Activated naive CD4-positive, alpha-beta T cell treated with anti-CD3 and anti-CD28 coated beads for 36 hours (primary cell): ENCODE measurements around the gene TPD52L2. TPM values are rescaled to one million over a fixed set of nuclear protein-coding genes. Genes with fewer than 3 reads are reported as not detected.
"Not testable (repeated sequence)": the region's sequence is repeated elsewhere in the genome, so short reads cannot be mapped to it uniquely, and the experiment has no call there.

Source experiments
- CTCF ChIA-PET: fragments of 350-600 bp; sonication (Branson Sonifier 250); formaldehyde crosslinking; loops from one replicate; lab custom pipeline; 2021; ENCODE audit warnings: antibody characterized with exemption; lab: Charles Lee
- DNase-seq: peaks from one replicate; pipeline ENCODE4 v3.0.0-alpha.2; 2020
- H3K27ac Mint-ChIP-seq: one replicate; pipeline ENCODE4 v1.8.0; 2021; ENCODE audit warnings: mild to moderate bottlenecking, mixed read lengths
- H3K27me3 Mint-ChIP-seq: one replicate; pipeline ENCODE4 v1.8.0; 2021; ENCODE audit warnings: low read depth, mixed read lengths
- H3K36me3 Mint-ChIP-seq: one replicate; pipeline ENCODE4 v1.8.0; 2021; ENCODE audit warnings: low read depth, mixed read lengths
- H3K4me1 Mint-ChIP-seq: one replicate; pipeline ENCODE4 v1.8.0; 2021; ENCODE audit warnings: low read depth, mixed read lengths
- H3K4me3 Mint-ChIP-seq: one replicate; pipeline ENCODE4 v1.8.0; 2021; ENCODE audit warnings: mild to moderate bottlenecking, moderate library complexity, mixed read lengths
- H3K9me3 Mint-ChIP-seq: one replicate; pipeline ENCODE4 v1.8.0; 2021; ENCODE audit warnings: mixed read lengths
- intact Hi-C: fragments of 100-400 bp; cut with micrococcal nuclease; formaldehyde crosslinking; loops from one replicate; pipeline ENCODE4 v1.15.1; 2023
- total RNA-seq, 2 experiments: library from RNA; stranded (reverse); gene quantifications; one replicate each; pipeline ENCODE4 v1.2.3, GENCODE V29; 2021

The TPD52L2 gene
- total RNA-seq, 2 experiments from 2014 or later: 38.2 to 38.9 TPM

- CTCF ChIA-PET: interaction anchor here (0.6 to 1.2 kb wide), 2 partner anchors 95 to 152 kb away, joined by 3 to 4 read pairs; no protein-coding TSS in a partner anchor
- Mint-ChIP-seq H3K27ac (no peak overlapping the region), H3K36me3 (peaks cover 21% of the 10 kb centered on the region), H3K4me1 (peaks cover 3% of the 10 kb centered on the region), H3K27me3 (no peaks in the 10 kb centered on the region), H3K9me3 (no peaks in the 10 kb centered on the region), H3K4me3 (no peak overlapping the region)
- DNase-seq: no peak
- intact Hi-C loops: no loop called here
These were observed 14.0 kb downstream of the TPD52L2 start for GRCh38 chr20:63878899-63879663.

GRCh38 chr20:63880901-63881300 is 15.8 kb downstream of the TPD52L2 start:
- intact Hi-C loops, H3K4me1 Mint-ChIP-seq, H3K27ac Mint-ChIP-seq, H3K9me3 Mint-ChIP-seq, H3K4me3 Mint-ChIP-seq, DNase-seq, CTCF ChIA-PET, H3K27me3 Mint-ChIP-seq: not testable (repeated sequence)
- peaks cover 15% of the 10 kb centered on the region for H3K36me3 Mint-ChIP-seq

GRCh38 chr20:63881451-63882226 is 16.6 kb downstream of the TPD52L2 start:
- Mint-ChIP-seq H3K9me3 (no peaks in the 10 kb centered on the region), H3K27ac (no peak overlapping the region), H3K4me1 (no peaks in the 10 kb centered on the region), H3K4me3 (no peak overlapping the region), H3K36me3 (peaks cover 10% of the 10 kb centered on the region), H3K27me3 (no peaks in the 10 kb centered on the region)
- no peak for DNase-seq
- CTCF ChIA-PET: no interaction called here
- intact Hi-C loops: no loop called here

GRCh38 chr20:63882257-63883200 is 17.5 kb downstream of the TPD52L2 start:
- H3K27ac Mint-ChIP-seq: no peak overlapping the region
- H3K4me1 Mint-ChIP-seq: no peaks in the 10 kb centered on the region
- CTCF ChIA-PET: no interaction called here
- no peaks in the 10 kb centered on the region for H3K27me3 Mint-ChIP-seq
- intact Hi-C loops: no loop called here
- H3K36me3 Mint-ChIP-seq: peaks cover 11% of the 10 kb centered on the region
- no peak for DNase-seq
- H3K9me3 Mint-ChIP-seq: no peaks in the 10 kb centered on the region
- no peak overlapping the region for H3K4me3 Mint-ChIP-seq

GRCh38 chr20:63883201-63883593 is 18.1 kb downstream of the TPD52L2 start:
- no peak overlapping the region for H3K4me3 Mint-ChIP-seq
- H3K4me1 Mint-ChIP-seq: no peaks in the 10 kb centered on the region
- no peak overlapping the region for H3K27ac Mint-ChIP-seq
- intact Hi-C loops: no loop called here
- H3K36me3 Mint-ChIP-seq: peaks cover 11% of the 10 kb centered on the region
- CTCF ChIA-PET: interaction anchor here (0.6 kb wide), 1 partner anchor 26 kb away, joined by 3 read pairs; no protein-coding TSS in a partner anchor
- H3K27me3 Mint-ChIP-seq: no peaks in the 10 kb centered on the region
- no peaks in the 10 kb centered on the region for H3K9me3 Mint-ChIP-seq
- no peak for DNase-seq

- Mint-ChIP-seq H3K27me3 (no peaks in the 10 kb centered on the region), H3K27ac (no peak overlapping the region), H3K36me3 (peaks cover 15% of the 10 kb centered on the region), H3K9me3 (no peaks in the 10 kb centered on the region), H3K4me3 (no peak overlapping the region), H3K4me1 (no peaks in the 10 kb centered on the region)
- CTCF ChIA-PET: no interaction called here
- intact Hi-C loops: no loop called here
- no peak for DNase-seq
These were observed 19.6 kb downstream of the TPD52L2 start for GRCh38 chr20:63884506-63885263.

GRCh38 chr20:63885264-63886053 is 20.4 kb downstream of the TPD52L2 start:
- H3K27me3 Mint-ChIP-seq: no peaks in the 10 kb centered on the region
- no peaks in the 10 kb centered on the region for H3K9me3 Mint-ChIP-seq
- intact Hi-C loops: no loop called here
- CTCF ChIA-PET: no interaction called here
- H3K36me3 Mint-ChIP-seq: peaks cover 15% of the 10 kb centered on the region
- no peak for DNase-seq
- H3K27ac Mint-ChIP-seq: no peak overlapping the region
- H3K4me1 Mint-ChIP-seq: no peaks in the 10 kb centered on the region
- no peak overlapping the region for H3K4me3 Mint-ChIP-seq

GRCh38 chr20:63886054-63886419 is 21.0 kb downstream of the TPD52L2 start:
- H3K9me3 Mint-ChIP-seq: no peaks in the 10 kb centered on the region
- no peak for DNase-seq
- intact Hi-C loops: no loop called here

GRCh38 chr20:63886921-63887320 is 21.9 kb downstream of the TPD52L2 start:
- CTCF ChIA-PET: no interaction called here
- Mint-ChIP-seq H3K4me3 (no peak overlapping the region), H3K4me1 (no peaks in the 10 kb centered on the region), H3K9me3 (no peaks in the 10 kb centered on the region), H3K27me3 (no peaks in the 10 kb centered on the region), H3K36me3 (peaks cover 15% of the 10 kb centered on the region), H3K27ac (no peak overlapping the region)
- intact Hi-C loops: no loop called here
- DNase-seq: no peak

More at GRCh38 chr20:63886054-63886419, 21.0 kb downstream of the TPD52L2 start:
- H3K4me3 Mint-ChIP-seq: no peak overlapping the region
- H3K36me3 Mint-ChIP-seq: peaks cover 15% of the 10 kb centered on the region
- CTCF ChIA-PET: no interaction called here
- no peaks in the 10 kb centered on the region for H3K4me1 Mint-ChIP-seq
- no peak overlapping the region for H3K27ac Mint-ChIP-seq
- no peaks in the 10 kb centered on the region for H3K27me3 Mint-ChIP-seq

GRCh38 chr20:63889241-63890200 is 24.5 kb downstream of the TPD52L2 start:
- Mint-ChIP-seq H3K36me3 (peaks cover 7% of the 10 kb centered on the region), H3K27me3 (no peaks in the 10 kb centered on the region), H3K4me3 (no peak overlapping the region), H3K27ac (no peak overlapping the region), H3K4me1 (peaks cover 5% of the 10 kb centered on the region), H3K9me3 (no peaks in the 10 kb centered on the region)
- no peak for DNase-seq
- CTCF ChIA-PET: no interaction called here
- intact Hi-C loops: no loop called here
